Fibroblast of lung (primary cell): ENCODE data around the gene GPR143. TPM values are rescaled to one million over a fixed set of nuclear protein-coding genes. Genes with fewer than 3 reads are reported as not detected.

Experiments used
- DNase-seq, 2 donors: peaks; one replicate each; pipeline versions ENCODE4 v3.0.0 to v3.0.0-alpha.2; 2010; ENCODE audit warnings: low read depth in 2 of 2
- H2AFZ ChIP-seq: 2 replicates; pipeline ENCODE4 v1.5.1; 2012; ENCODE audit warnings: low read length, control low read depth, inconsistent platforms
- H3K27ac ChIP-seq: 2 replicates; pipeline ENCODE4 v1.5.1; 2011; ENCODE audit warnings: low read length, control low read depth; ENCODE audit not compliant: insufficient read depth
- H3K27me3 ChIP-seq: 2 replicates; pipeline ENCODE4 v1.5.1; 2011; ENCODE audit warnings: mild to moderate bottlenecking, low read length; ENCODE audit not compliant: control insufficient read depth, insufficient read depth
- H3K36me3 ChIP-seq: 2 replicates; pipeline ENCODE4 v1.5.1; 2011; ENCODE audit warnings: low read length; ENCODE audit not compliant: control insufficient read depth, insufficient read depth
- H3K4me1 ChIP-seq: 2 replicates; pipeline ENCODE4 v1.5.1; 2011; ENCODE audit warnings: low read length; ENCODE audit not compliant: control insufficient read depth, insufficient read depth; ENCODE audit errors: extremely low read depth
- H3K4me2 ChIP-seq: 2 replicates; pipeline ENCODE4 v1.5.1; 2011; ENCODE audit warnings: low read length, control low read depth; ENCODE audit not compliant: insufficient read depth; ENCODE audit errors: extremely low read depth
- H3K4me3 ChIP-seq, 4 experiments: fragments of 200-600 bp in 1 of 4; sonication (generic) in 1 of 4; replicated peaks in 1 of 4; 2 replicates each; pipeline ENCODE4 v1.5.1; 2011 to 2016; ENCODE audit warnings: low read length in 4 of 4, low read depth in 3 of 4, mild to moderate bottlenecking in 3 of 4, control low read depth in 2 of 4, inconsistent platforms in 1 of 4, mixed read lengths in 1 of 4; ENCODE audit not compliant: insufficient read depth in 1 of 4; ENCODE audit errors: control extremely low read depth in 1 of 4
- H3K79me2 ChIP-seq: 2 replicates; pipeline ENCODE4 v1.5.1; 2012; ENCODE audit warnings: mild to moderate bottlenecking, low read length, inconsistent platforms; ENCODE audit not compliant: control insufficient read depth, insufficient read depth
- H3K9ac ChIP-seq: 2 replicates; pipeline ENCODE4 v1.5.1; 2011; ENCODE audit warnings: mild to moderate bottlenecking, low read length, control low read depth; ENCODE audit not compliant: insufficient read depth
- H3K9me3 ChIP-seq: 2 replicates; pipeline ENCODE4 v1.5.1; 2012; ENCODE audit warnings: low read depth, low read length; ENCODE audit not compliant: control insufficient read depth, insufficient read depth
- H4K20me1 ChIP-seq: 2 replicates; pipeline ENCODE4 v1.5.1; 2011; ENCODE audit warnings: low read length; ENCODE audit not compliant: control insufficient read depth, insufficient read depth; ENCODE audit errors: extremely low read depth
- EZH2 ChIP-seq: IDR thresholded peaks from 2 replicates; pipeline ENCODE4 v1.5.1; 2012; ENCODE audit warnings: low read length, control low read depth, mild to moderate bottlenecking; ENCODE audit errors: missing control alignments
- polyA plus RNA-seq, 2 donors: library from polyadenylated mRNA; depleted of rRNA in 1 of 2; stranded (reverse) in 1 of 2; unstranded in 1 of 2; fragments of >200 nt; gene quantifications; 2 replicates each; pipeline ENCODE4 v1.2.1, GENCODE V29; 2011 to 2012; ENCODE audit warnings: missing spikeins in 1 of 2
- total RNA-seq: library from RNA; depleted of rRNA; stranded (reverse); fragments of >200 nt; gene quantifications from 2 replicates; pipeline ENCODE4 v1.2.1, GENCODE V29; 2014
- TF ChIP-seq, protein P1 (sequence below), 2 donors: IDR thresholded peaks in 1 of 2; conservative IDR thresholded peaks in 1 of 2; 1 replicate in 1 of 2; 2 replicates in 1 of 2; pipeline ENCODE4 v1.5.1; 2011 to 2012; ENCODE audit warnings: low read length in 2 of 2, control low read depth in 1 of 2, inconsistent platforms in 1 of 2, low read depth in 1 of 2, mild to moderate bottlenecking in 1 of 2

Gene GPR143
- total and polyA plus RNA-seq, 2 donors (not counting 1 experiment from before 2014, with no cell fraction given): 0.07 TPM; not detected in 1

- peak within 1 kb of the TSS in 2 of 4 experiments; percentile 46 to 55 for H3K4me3 ChIP-seq
- H3K4me2 ChIP-seq: no peak within 1 kb of the TSS
- H3K9me3 ChIP-seq: no peaks in the 10 kb centered on the region
- no peak for TF ChIP-seq EZH2
- TF ChIP-seq, protein P1, sequence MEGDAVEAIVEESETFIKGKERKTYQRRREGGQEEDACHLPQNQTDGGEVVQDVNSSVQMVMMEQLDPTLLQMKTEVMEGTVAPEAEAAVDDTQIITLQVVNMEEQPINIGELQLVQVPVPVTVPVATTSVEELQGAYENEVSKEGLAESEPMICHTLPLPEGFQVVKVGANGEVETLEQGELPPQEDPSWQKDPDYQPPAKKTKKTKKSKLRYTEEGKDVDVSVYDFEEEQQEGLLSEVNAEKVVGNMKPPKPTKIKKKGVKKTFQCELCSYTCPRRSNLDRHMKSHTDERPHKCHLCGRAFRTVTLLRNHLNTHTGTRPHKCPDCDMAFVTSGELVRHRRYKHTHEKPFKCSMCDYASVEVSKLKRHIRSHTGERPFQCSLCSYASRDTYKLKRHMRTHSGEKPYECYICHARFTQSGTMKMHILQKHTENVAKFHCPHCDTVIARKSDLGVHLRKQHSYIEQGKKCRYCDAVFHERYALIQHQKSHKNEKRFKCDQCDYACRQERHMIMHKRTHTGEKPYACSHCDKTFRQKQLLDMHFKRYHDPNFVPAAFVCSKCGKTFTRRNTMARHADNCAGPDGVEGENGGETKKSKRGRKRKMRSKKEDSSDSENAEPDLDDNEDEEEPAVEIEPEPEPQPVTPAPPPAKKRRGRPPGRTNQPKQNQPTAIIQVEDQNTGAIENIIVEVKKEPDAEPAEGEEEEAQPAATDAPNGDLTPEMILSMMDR (conservative IDR thresholded peaks at IDR 0.05 in 1 of 2, IDR thresholded peaks at IDR 0.05 in 1 of 2; ENCODE audit: low read depth in 1 of 2, low read length in 2 of 2): no peak
- no peaks in the 10 kb centered on the region for H3K79me2 ChIP-seq
- no peak for DNase-seq
- no peak within 1 kb of the TSS for H2AFZ ChIP-seq
- H3K27me3 ChIP-seq: peaks cover 11% of the 10 kb centered on the region
- H3K27ac ChIP-seq: no peak within 1 kb of the TSS
- H3K9ac ChIP-seq: peak within 1 kb of the TSS; percentile 23
- H3K36me3 ChIP-seq: no peaks in the 10 kb centered on the region
- no peaks in the 10 kb centered on the region for H4K20me1 ChIP-seq
- no peaks in the 10 kb centered on the region for H3K4me1 ChIP-seq
Measured at GRCh38 chrX:9785944-9786797, 20.5 kb upstream of the GPR143 start, which contains the start of gene SHROOM2. SHROOM2 (plus strand) TSS chrX:9786429; CDS start chrX:9786546, 117 bp downstream.

GRCh38 chrX:9785254-9785943 lies 19.8 kb upstream of the GPR143 start:
- no peaks in the 10 kb centered on the region for H3K9me3 ChIP-seq
- no peak overlapping the region for H3K9ac ChIP-seq
- no peak for DNase-seq
- no peak overlapping the region for H2AFZ ChIP-seq
- no peaks in the 10 kb centered on the region for H3K36me3 ChIP-seq
- no peak overlapping the region for H3K4me3 ChIP-seq
- H3K4me2 ChIP-seq: no peak overlapping the region
- no peaks in the 10 kb centered on the region for H4K20me1 ChIP-seq
- H3K27ac ChIP-seq: no peak overlapping the region
- TF ChIP-seq, protein P1 (conservative IDR thresholded peaks at IDR 0.05 in 1 of 2, IDR thresholded peaks at IDR 0.05 in 1 of 2; ENCODE audit: low read depth in 1 of 2, low read length in 2 of 2): no peak
- TF ChIP-seq EZH2: peak; percentile 66
- peaks cover 11% of the 10 kb centered on the region for H3K27me3 ChIP-seq
- H3K79me2 ChIP-seq: no peaks in the 10 kb centered on the region
- H3K4me1 ChIP-seq: no peaks in the 10 kb centered on the region

- no peaks in the 10 kb centered on the region for H4K20me1 ChIP-seq
- no peaks in the 10 kb centered on the region for H3K9me3 ChIP-seq
- H3K4me1 ChIP-seq: no peaks in the 10 kb centered on the region
- no peak overlapping the region for H2AFZ ChIP-seq
- H3K27me3 ChIP-seq: peaks cover 11% of the 10 kb centered on the region
- DNase-seq: no peak
- H3K4me2 ChIP-seq: no peak overlapping the region
- H3K79me2 ChIP-seq: no peaks in the 10 kb centered on the region
- H3K27ac ChIP-seq: no peak overlapping the region
- no peaks in the 10 kb centered on the region for H3K36me3 ChIP-seq
- H3K9ac ChIP-seq: no peak overlapping the region
- TF ChIP-seq EZH2: no peak
- TF ChIP-seq, protein P1 (conservative IDR thresholded peaks at IDR 0.05 in 1 of 2, IDR thresholded peaks at IDR 0.05 in 1 of 2; ENCODE audit: low read depth in 1 of 2, low read length in 2 of 2): no peak
- no peak overlapping the region for H3K4me3 ChIP-seq
Measured at GRCh38 chrX:9784332-9784731, 18.7 kb upstream of the GPR143 start.
